Lower leg skin (tissue), 3 donors: ENCODE measurements around the gene PEX12.

Experiments used
- CTCF ChIP-seq, 3 donors: fragments of 450-650 bp; IDR thresholded peaks; one replicate each; pipeline ENCODE4 v1.5.1; 2016; ENCODE audit warnings: antibody characterized with exemption in 3 of 3, mild to moderate bottlenecking in 3 of 3, moderate library complexity in 2 of 3
- POLR2A ChIP-seq, 2 donors: fragments of 450-650 bp; IDR thresholded peaks; one replicate each; pipeline ENCODE4 v1.6.1; 2016 to 2017; ENCODE audit warnings: antibody characterized with exemption in 2 of 2, mild to moderate bottlenecking in 1 of 2, moderate library complexity in 1 of 2

- TF ChIP-seq CTCF (IDR thresholded peaks at IDR 0.05) (no peak), POLR2A (IDR thresholded peaks at IDR 0.05) (no peak)
These were observed 41.7 kb downstream of the PEX12 start for GRCh38 chr17:35536664-35537171.
